ENCODE results near the gene NYAP2.

The NYAP2 gene

DNA sequence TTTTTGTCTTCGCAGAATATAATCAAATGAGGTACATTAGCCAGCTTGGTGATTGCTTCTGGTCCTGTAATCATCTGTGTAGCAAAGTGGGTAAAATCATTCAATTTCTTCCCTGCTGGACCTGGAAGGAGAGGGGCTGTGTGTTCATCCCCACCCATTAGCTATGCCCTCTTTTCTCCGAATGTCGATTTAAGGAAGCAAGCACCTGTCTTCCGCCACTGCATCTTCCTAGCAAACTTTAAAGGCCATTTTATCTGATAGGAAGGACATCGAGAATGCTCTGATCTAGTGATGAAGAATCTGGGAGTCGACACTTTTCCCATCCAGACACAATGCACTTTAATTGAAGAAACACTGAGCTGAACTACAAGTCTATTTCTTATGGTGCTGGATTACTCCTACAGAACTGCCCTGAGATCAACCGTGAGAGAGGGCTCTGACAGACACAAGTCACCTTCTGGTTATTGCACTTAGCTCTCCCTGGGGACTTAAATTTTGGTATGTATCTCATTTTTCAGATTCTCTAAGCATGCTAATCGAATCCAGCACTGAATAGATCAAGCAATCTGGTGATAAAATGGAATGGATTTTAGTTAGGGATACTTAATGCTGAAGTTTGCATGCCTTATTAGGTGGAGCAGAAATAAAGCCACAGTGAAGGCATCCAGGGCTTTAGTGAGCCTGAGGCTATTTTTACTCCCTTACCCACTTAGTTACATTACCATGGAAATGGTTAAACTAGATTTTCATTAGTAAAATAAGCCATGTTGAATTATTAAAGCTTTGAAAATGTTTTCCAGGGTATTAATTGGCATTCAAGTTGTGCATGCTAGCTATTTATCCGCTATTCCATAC is 1.3 kb downstream of the NYAP2 start:
- no peak overlapping the region for H3K4me3 ChIP-seq (ENCODE audit: low read depth in 1 of 2, low read length in 2 of 2)
- H3K36me3 ChIP-seq (ENCODE audit: insufficient read depth, low read length) = no peaks in the 10 kb centered on the region
- no peak overlapping the region for H3K27ac ChIP-seq (ENCODE audit: low read depth, low read length)
- H3K4me1 ChIP-seq (ENCODE audit: insufficient read depth, low read length) = no peaks in the 10 kb centered on the region
- H3K9me3 ChIP-seq (ENCODE audit: low read length) = no peaks in the 10 kb centered on the region
- no peaks in the 10 kb centered on the region for H3K27me3 ChIP-seq (ENCODE audit: control insufficient read depth in 1 of 2, insufficient read depth in 2 of 2, low read length in 2 of 2)
- no peak overlapping the region for H3K9ac ChIP-seq (ENCODE audit: low read length)

- Histone ChIP-seq H3K4me1 (ENCODE audit: insufficient read depth, low read length) (no peaks in the 10 kb centered on the region), H3K27ac (ENCODE audit: low read depth, low read length) (no peak overlapping the region), H3K36me3 (ENCODE audit: insufficient read depth, low read length) (no peaks in the 10 kb centered on the region), H3K9ac (ENCODE audit: low read length) (no peak overlapping the region), H3K4me3 (ENCODE audit: low read depth in 1 of 2, low read length in 2 of 2) (no peak overlapping the region), H3K27me3 (ENCODE audit: control insufficient read depth in 1 of 2, insufficient read depth in 2 of 2, low read length in 2 of 2) (no peaks in the 10 kb centered on the region), H3K9me3 (ENCODE audit: low read length) (no peaks in the 10 kb centered on the region)
Observed at GRCh38 chr2:225402210-225402776, 2.8 kb downstream of the NYAP2 start.

GRCh38 chr2:225411452-225411851 is 11.9 kb downstream of the NYAP2 start:
- H3K27ac ChIP-seq (ENCODE audit: low read depth, low read length) = no peak overlapping the region
- H3K4me1 ChIP-seq (ENCODE audit: insufficient read depth, low read length) = no peaks in the 10 kb centered on the region
- H3K4me3 ChIP-seq (ENCODE audit: low read depth in 1 of 2, low read length in 2 of 2) = no peak overlapping the region
- no peaks in the 10 kb centered on the region for H3K27me3 ChIP-seq (ENCODE audit: control insufficient read depth in 1 of 2, insufficient read depth in 2 of 2, low read length in 2 of 2)
- no peaks in the 10 kb centered on the region for H3K9me3 ChIP-seq (ENCODE audit: low read length)
- no peak overlapping the region for H3K9ac ChIP-seq (ENCODE audit: low read length)
- H3K36me3 ChIP-seq (ENCODE audit: insufficient read depth, low read length) = no peaks in the 10 kb centered on the region

DNA sequence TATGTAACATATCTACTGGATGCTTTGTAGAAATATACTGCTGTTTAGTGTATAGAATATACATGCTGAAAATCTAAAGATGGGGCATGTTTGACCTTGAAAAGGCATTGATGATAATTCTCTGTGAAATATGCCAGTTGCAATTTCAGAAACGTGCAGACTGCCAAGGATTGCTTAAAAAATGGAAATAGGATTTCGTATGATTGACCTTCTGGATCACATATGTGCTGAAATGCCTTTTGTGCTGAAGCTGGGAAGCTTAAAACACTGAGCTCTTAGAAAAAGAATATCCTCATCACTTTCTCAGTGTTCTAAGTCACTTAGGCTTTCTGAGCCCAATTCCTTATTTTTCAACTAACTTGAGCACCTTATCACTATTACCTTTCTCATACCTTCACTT is 14.3 kb downstream of the NYAP2 start:
- Histone ChIP-seq H3K9me3 (ENCODE audit: low read length) (no peaks in the 10 kb centered on the region), H3K36me3 (ENCODE audit: insufficient read depth, low read length) (no peaks in the 10 kb centered on the region), H3K9ac (ENCODE audit: low read length) (no peak overlapping the region), H3K27me3 (ENCODE audit: control insufficient read depth in 1 of 2, insufficient read depth in 2 of 2, low read length in 2 of 2) (no peaks in the 10 kb centered on the region), H3K27ac (ENCODE audit: low read depth, low read length) (no peak overlapping the region), H3K4me1 (ENCODE audit: insufficient read depth, low read length) (no peaks in the 10 kb centered on the region), H3K4me3 (ENCODE audit: low read depth in 1 of 2, low read length in 2 of 2) (no peak overlapping the region)

DNA sequence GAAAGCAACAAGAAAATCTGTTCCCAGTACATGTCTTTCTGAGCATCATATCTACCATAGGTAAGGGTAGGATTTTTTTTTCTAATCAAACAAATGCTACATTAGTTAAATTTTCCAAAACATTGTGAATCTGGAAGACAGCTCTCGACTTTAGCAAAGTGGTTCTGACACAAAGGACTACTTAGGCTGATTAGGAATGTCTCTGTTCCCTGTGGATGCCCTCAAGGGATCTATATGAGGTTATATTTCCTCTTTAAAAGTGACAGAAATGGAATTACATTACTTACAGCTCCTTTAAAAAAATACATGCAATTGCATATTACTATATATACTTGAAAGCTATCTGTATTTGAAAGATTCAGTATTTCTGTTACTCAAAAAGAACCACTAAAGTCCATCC is 15.4 kb downstream of the NYAP2 start:
- H3K9me3 ChIP-seq (ENCODE audit: low read length) = no peaks in the 10 kb centered on the region
- H3K27ac ChIP-seq (ENCODE audit: low read depth, low read length) = no peak overlapping the region
- no peaks in the 10 kb centered on the region for H3K4me1 ChIP-seq (ENCODE audit: insufficient read depth, low read length)
- H3K36me3 ChIP-seq (ENCODE audit: insufficient read depth, low read length) = no peaks in the 10 kb centered on the region
- no peak overlapping the region for H3K4me3 ChIP-seq (ENCODE audit: low read depth in 1 of 2, low read length in 2 of 2)
- H3K27me3 ChIP-seq (ENCODE audit: control insufficient read depth in 1 of 2, insufficient read depth in 2 of 2, low read length in 2 of 2) = no peaks in the 10 kb centered on the region
- H3K9ac ChIP-seq (ENCODE audit: low read length) = no peak overlapping the region

DNA sequence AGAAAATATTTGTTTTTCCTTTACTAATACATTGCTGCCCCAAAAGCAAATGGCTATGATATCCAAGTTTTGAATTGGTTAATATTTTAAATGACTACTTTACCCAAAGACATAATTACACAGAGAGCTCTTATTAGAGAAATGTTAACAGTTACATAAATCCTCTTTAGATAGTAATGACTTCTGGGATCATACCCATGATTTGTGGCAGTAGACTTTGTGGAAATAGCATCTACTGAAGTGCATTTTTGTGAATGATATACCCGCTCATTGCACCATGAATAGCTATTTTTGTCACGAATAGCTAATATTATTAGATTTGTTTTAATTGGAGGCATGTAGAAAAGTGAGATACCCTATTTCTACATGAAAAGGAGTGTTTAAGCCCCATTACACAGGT is 15.8 kb downstream of the NYAP2 start:
- H3K4me3 ChIP-seq (ENCODE audit: low read depth in 1 of 2, low read length in 2 of 2) = no peak overlapping the region
- no peak overlapping the region for H3K9ac ChIP-seq (ENCODE audit: low read length)
- no peaks in the 10 kb centered on the region for H3K9me3 ChIP-seq (ENCODE audit: low read length)
- H3K27ac ChIP-seq (ENCODE audit: low read depth, low read length) = no peak overlapping the region
- H3K27me3 ChIP-seq (ENCODE audit: control insufficient read depth in 1 of 2, insufficient read depth in 2 of 2, low read length in 2 of 2) = no peaks in the 10 kb centered on the region
- H3K36me3 ChIP-seq (ENCODE audit: insufficient read depth, low read length) = no peaks in the 10 kb centered on the region
- no peaks in the 10 kb centered on the region for H3K4me1 ChIP-seq (ENCODE audit: insufficient read depth, low read length)

- Histone ChIP-seq H3K4me3 (ENCODE audit: low read depth in 1 of 2, low read length in 2 of 2) (no peak overlapping the region), H3K36me3 (ENCODE audit: insufficient read depth, low read length) (no peaks in the 10 kb centered on the region), H3K4me1 (ENCODE audit: insufficient read depth, low read length) (no peaks in the 10 kb centered on the region), H3K9me3 (ENCODE audit: low read length) (no peaks in the 10 kb centered on the region), H3K27me3 (ENCODE audit: control insufficient read depth in 1 of 2, insufficient read depth in 2 of 2, low read length in 2 of 2) (no peaks in the 10 kb centered on the region), H3K27ac (ENCODE audit: low read depth, low read length) (no peak overlapping the region), H3K9ac (ENCODE audit: low read length) (no peak overlapping the region)
Observed at GRCh38 chr2:225415792-225416191, 16.3 kb downstream of the NYAP2 start.

GRCh38 chr2:225416616-225417367 is 17.3 kb downstream of the NYAP2 start:
- H3K27me3 ChIP-seq (ENCODE audit: control insufficient read depth in 1 of 2, insufficient read depth in 2 of 2, low read length in 2 of 2) = no peaks in the 10 kb centered on the region
- no peak overlapping the region for H3K9ac ChIP-seq (ENCODE audit: low read length)
- H3K27ac ChIP-seq (ENCODE audit: low read depth, low read length) = no peak overlapping the region
- H3K4me3 ChIP-seq (ENCODE audit: low read depth in 1 of 2, low read length in 2 of 2) = no peak overlapping the region
- H3K9me3 ChIP-seq (ENCODE audit: low read length) = no peaks in the 10 kb centered on the region
- no peaks in the 10 kb centered on the region for H3K4me1 ChIP-seq (ENCODE audit: insufficient read depth, low read length)
- H3K36me3 ChIP-seq (ENCODE audit: insufficient read depth, low read length) = no peaks in the 10 kb centered on the region

GRCh38 chr2:225419033-225419432 is 19.5 kb downstream of the NYAP2 start:
- H3K27me3 ChIP-seq (ENCODE audit: control insufficient read depth in 1 of 2, insufficient read depth in 2 of 2, low read length in 2 of 2) = no peaks in the 10 kb centered on the region
- H3K9me3 ChIP-seq (ENCODE audit: low read length) = no peaks in the 10 kb centered on the region
- H3K36me3 ChIP-seq (ENCODE audit: insufficient read depth, low read length) = no peaks in the 10 kb centered on the region
- no peak overlapping the region for H3K27ac ChIP-seq (ENCODE audit: low read depth, low read length)
- H3K9ac ChIP-seq (ENCODE audit: low read length) = no peak overlapping the region
- H3K4me3 ChIP-seq (ENCODE audit: low read depth in 1 of 2, low read length in 2 of 2) = no peak overlapping the region
- H3K4me1 ChIP-seq (ENCODE audit: insufficient read depth, low read length) = no peaks in the 10 kb centered on the region

- Histone ChIP-seq H3K9ac (ENCODE audit: low read length) (no peak overlapping the region), H3K9me3 (ENCODE audit: low read length) (no peaks in the 10 kb centered on the region), H3K4me3 (ENCODE audit: low read depth in 1 of 2, low read length in 2 of 2) (no peak overlapping the region), H3K27ac (ENCODE audit: low read depth, low read length) (no peak overlapping the region), H3K27me3 (ENCODE audit: control insufficient read depth in 1 of 2, insufficient read depth in 2 of 2, low read length in 2 of 2) (no peaks in the 10 kb centered on the region), H3K36me3 (ENCODE audit: insufficient read depth, low read length) (no peaks in the 10 kb centered on the region), H3K4me1 (ENCODE audit: insufficient read depth, low read length) (no peaks in the 10 kb centered on the region)
Observed at GRCh38 chr2:225422145-225422544, 22.6 kb downstream of the NYAP2 start.

GRCh38 chr2:225425284-225425683 is 25.8 kb downstream of the NYAP2 start:
- Histone ChIP-seq H3K27me3 (ENCODE audit: control insufficient read depth in 1 of 2, insufficient read depth in 2 of 2, low read length in 2 of 2) (no peaks in the 10 kb centered on the region), H3K36me3 (ENCODE audit: insufficient read depth, low read length) (no peaks in the 10 kb centered on the region), H3K27ac (ENCODE audit: low read depth, low read length) (no peak overlapping the region), H3K4me3 (ENCODE audit: low read depth in 1 of 2, low read length in 2 of 2) (no peak overlapping the region), H3K4me1 (ENCODE audit: insufficient read depth, low read length) (no peaks in the 10 kb centered on the region), H3K9me3 (ENCODE audit: low read length) (no peaks in the 10 kb centered on the region), H3K9ac (ENCODE audit: low read length) (no peak overlapping the region)

Data from muscle layer of colon (tissue), 2 donors.